ENCODE data around the gene MS4A7. TPM values are rescaled to one million over a fixed set of nuclear protein-coding genes. Genes with fewer than 3 reads are reported as not detected.

Gene MS4A7
- total RNA-seq = 7.4 TPM
- 10 to 100 TPM in 1 of 8 donors, 1 to 10 TPM in 7; 3.2 to 13.7 (median 8.1) TPM for polyA plus RNA-seq (ENCODE audit: insufficient read depth in 1 of 8, insufficient read length in 8 of 8, low replicate concordance in 1 of 8)
- long read RNA-seq, donor 1, partial matches to known transcripts = 0 of 1 reads
- long read RNA-seq, donor 1, other reads (novel, unspliced or antisense) = 0 of 1 reads
- long read RNA-seq, donor 2 = 0 reads
- long read RNA-seq, donor 3, partial matches to known transcripts = 0 of 1 reads
- long read RNA-seq, donor 3, other reads (novel, unspliced or antisense) = 0 of 1 reads
- long read RNA-seq, donor 4, partial matches to known transcripts = 0 of 3 reads
- long read RNA-seq, donor 4, other reads (novel, unspliced or antisense) = 0 of 3 reads
- long read RNA-seq, donor 5, partial matches to known transcripts = 0 of 2 reads
- long read RNA-seq, donor 5, other reads (novel, unspliced or antisense) = 0 of 2 reads
- long read RNA-seq, donor 6, partial matches to known transcripts = 0 of 5 reads
- long read RNA-seq, donor 6, other reads (novel, unspliced or antisense) = 0 of 5 reads
- long read RNA-seq, donor 7, partial matches to known transcripts = 0 of 2 reads
- long read RNA-seq, donor 7, other reads (novel, unspliced or antisense) = 0 of 2 reads
- long read RNA-seq, donor 8, partial matches to known transcripts = 0 of 1 reads
- long read RNA-seq, donor 8, other reads (novel, unspliced or antisense) = 0 of 1 reads
- long read RNA-seq, donor 9, partial matches to known transcripts = 0 of 2 reads
- long read RNA-seq, donor 9, other reads (novel, unspliced or antisense) = 0 of 2 reads
- long read RNA-seq, donor 10, partial matches to known transcripts = 0 of 2 reads
- long read RNA-seq, donor 10, other reads (novel, unspliced or antisense) = 0 of 2 reads
- long read RNA-seq, donor 11, partial matches to known transcripts = 0 of 1 reads
- long read RNA-seq, donor 11, other reads (novel, unspliced or antisense) = 0 of 1 reads

GRCh38 chr11:60378354-60378753, at the start of gene MS4A7:
Gene MS4A7, plus strand, starts transcription at chr11:60378532. Its CDS starts 4,610 bp downstream, at chr11:60383142.
- peak within 1 kb of the TSS; percentile 7 for H3K4me3 ChIP-seq (ENCODE audit: low read length)
- H3K36me3 ChIP-seq (ENCODE audit: control insufficient read depth, insufficient read depth, low read length) = no peaks in the 10 kb centered on the region
- H3K27ac ChIP-seq (ENCODE audit: low read length) = peak within 1 kb of the TSS; percentile 25
- WGBS (ENCODE audit: insufficient coverage) = 33% methylated on average over 3 of the region's 3 CpGs
- H3K9me3 ChIP-seq (replicated peaks; ENCODE audit: control insufficient read depth, low read depth, low read length) = no peaks in the 10 kb centered on the region
- peak; percentile 76 for DNase-seq
- no peaks in the 10 kb centered on the region for H3K4me1 ChIP-seq (ENCODE audit: control insufficient read depth, insufficient read depth, low read length)
- no peaks in the 10 kb centered on the region for H3K27me3 ChIP-seq (ENCODE audit: control insufficient read depth, insufficient read depth, low read length)

GRCh38 chr11:60332846-60333245, 45.5 kb upstream of the MS4A7 start:
- Histone ChIP-seq H3K36me3 (ENCODE audit: control insufficient read depth, insufficient read depth, low read length) (no peaks in the 10 kb centered on the region), H3K27me3 (ENCODE audit: control insufficient read depth, insufficient read depth, low read length) (no peaks in the 10 kb centered on the region), H3K9me3 (replicated peaks; ENCODE audit: control insufficient read depth, low read depth, low read length) (no peaks in the 10 kb centered on the region), H3K4me1 (ENCODE audit: control insufficient read depth, insufficient read depth, low read length) (no peaks in the 10 kb centered on the region), H3K27ac (ENCODE audit: low read length) (no peak overlapping the region), H3K4me3 (ENCODE audit: low read length) (no peak overlapping the region)
- no CpG with 5 or more reads among the region's 3 CpGs for WGBS (ENCODE audit: insufficient coverage)
- peak; percentile 59 for DNase-seq

- DNase-seq = peak; percentile 59
- no peaks in the 10 kb centered on the region for H3K36me3 ChIP-seq (ENCODE audit: control insufficient read depth, insufficient read depth, low read length)
- no peak overlapping the region for H3K27ac ChIP-seq (ENCODE audit: low read length)
- WGBS (ENCODE audit: insufficient coverage) = 22% methylated on average over 1 of the region's 2 CpGs
- no peaks in the 10 kb centered on the region for H3K27me3 ChIP-seq (ENCODE audit: control insufficient read depth, insufficient read depth, low read length)
- no peaks in the 10 kb centered on the region for H3K4me1 ChIP-seq (ENCODE audit: control insufficient read depth, insufficient read depth, low read length)
- H3K4me3 ChIP-seq (ENCODE audit: low read length) = no peak overlapping the region
- no peaks in the 10 kb centered on the region for H3K9me3 ChIP-seq (replicated peaks; ENCODE audit: control insufficient read depth, low read depth, low read length)
Observed at GRCh38 chr11:60334005-60334620, 44.2 kb upstream of the MS4A7 start.

- H3K4me1 ChIP-seq (ENCODE audit: control insufficient read depth, insufficient read depth, low read length) = no peaks in the 10 kb centered on the region
- no peaks in the 10 kb centered on the region for H3K27me3 ChIP-seq (ENCODE audit: control insufficient read depth, insufficient read depth, low read length)
- no peaks in the 10 kb centered on the region for H3K36me3 ChIP-seq (ENCODE audit: control insufficient read depth, insufficient read depth, low read length)
- no peak overlapping the region for H3K27ac ChIP-seq (ENCODE audit: low read length)
- peak; percentile 13 for DNase-seq
- WGBS (ENCODE audit: insufficient coverage) = no CpG with 5 or more reads among the region's 7 CpGs
- no peak overlapping the region for H3K4me3 ChIP-seq (ENCODE audit: low read length)
- no peaks in the 10 kb centered on the region for H3K9me3 ChIP-seq (replicated peaks; ENCODE audit: control insufficient read depth, low read depth, low read length)
Observed at GRCh38 chr11:60336767-60337391, 41.5 kb upstream of the MS4A7 start.

GRCh38 chr11:60338053-60338452, 40.3 kb upstream of the MS4A7 start:
- no peak overlapping the region for H3K4me3 ChIP-seq (ENCODE audit: low read length)
- DNase-seq = no peak

GRCh38 chr11:60339356-60339755, 39.0 kb upstream of the MS4A7 start:
- Histone ChIP-seq H3K4me1 (ENCODE audit: control insufficient read depth, insufficient read depth, low read length) (no peaks in the 10 kb centered on the region), H3K9me3 (replicated peaks; ENCODE audit: control insufficient read depth, low read depth, low read length) (no peaks in the 10 kb centered on the region), H3K36me3 (ENCODE audit: control insufficient read depth, insufficient read depth, low read length) (no peaks in the 10 kb centered on the region), H3K27me3 (ENCODE audit: control insufficient read depth, insufficient read depth, low read length) (no peaks in the 10 kb centered on the region), H3K4me3 (ENCODE audit: low read length) (no peak overlapping the region), H3K27ac (ENCODE audit: low read length) (no peak overlapping the region)
- no CpG with 5 or more reads among the region's 3 CpGs for WGBS (ENCODE audit: insufficient coverage)
- no peak for DNase-seq

More at GRCh38 chr11:60338053-60338452, 40.3 kb upstream of the MS4A7 start:
- no peaks in the 10 kb centered on the region for H3K27me3 ChIP-seq (ENCODE audit: control insufficient read depth, insufficient read depth, low read length)
- no peaks in the 10 kb centered on the region for H3K9me3 ChIP-seq (replicated peaks; ENCODE audit: control insufficient read depth, low read depth, low read length)
- no peak overlapping the region for H3K27ac ChIP-seq (ENCODE audit: low read length)
- no peaks in the 10 kb centered on the region for H3K36me3 ChIP-seq (ENCODE audit: control insufficient read depth, insufficient read depth, low read length)
- 78% methylated on average over 1 of the region's 2 CpGs for WGBS (ENCODE audit: insufficient coverage)
- no peaks in the 10 kb centered on the region for H3K4me1 ChIP-seq (ENCODE audit: control insufficient read depth, insufficient read depth, low read length)

- H3K27me3 ChIP-seq (ENCODE audit: control insufficient read depth, insufficient read depth, low read length) = no peaks in the 10 kb centered on the region
Observed at GRCh38 chr11:60343094-60343704, 35.1 kb upstream of the MS4A7 start.

GRCh38 chr11:60344146-60344545, 34.2 kb upstream of the MS4A7 start:
- H3K9me3 ChIP-seq (replicated peaks; ENCODE audit: control insufficient read depth, low read depth, low read length) = no peaks in the 10 kb centered on the region
- H3K4me3 ChIP-seq (ENCODE audit: low read length) = no peak overlapping the region
- no peaks in the 10 kb centered on the region for H3K4me1 ChIP-seq (ENCODE audit: control insufficient read depth, insufficient read depth, low read length)
- H3K36me3 ChIP-seq (ENCODE audit: control insufficient read depth, insufficient read depth, low read length) = no peaks in the 10 kb centered on the region
- no peak for DNase-seq
- no CpG with 5 or more reads among the region's 2 CpGs for WGBS (ENCODE audit: insufficient coverage)
- H3K27me3 ChIP-seq (ENCODE audit: control insufficient read depth, insufficient read depth, low read length) = no peaks in the 10 kb centered on the region
- no peak overlapping the region for H3K27ac ChIP-seq (ENCODE audit: low read length)

More at GRCh38 chr11:60343094-60343704, 35.1 kb upstream of the MS4A7 start:
- Histone ChIP-seq H3K4me1 (ENCODE audit: control insufficient read depth, insufficient read depth, low read length) (no peaks in the 10 kb centered on the region), H3K9me3 (replicated peaks; ENCODE audit: control insufficient read depth, low read depth, low read length) (no peaks in the 10 kb centered on the region), H3K36me3 (ENCODE audit: control insufficient read depth, insufficient read depth, low read length) (no peaks in the 10 kb centered on the region), H3K27ac (ENCODE audit: low read length) (no peak overlapping the region), H3K4me3 (ENCODE audit: low read length) (no peak overlapping the region)
- DNase-seq = no peak
- no CpG with 5 or more reads among the region's 10 CpGs for WGBS (ENCODE audit: insufficient coverage)

- peak; percentile 19 for DNase-seq
- no peaks in the 10 kb centered on the region for H3K4me1 ChIP-seq (ENCODE audit: control insufficient read depth, insufficient read depth, low read length)
- no peaks in the 10 kb centered on the region for H3K27me3 ChIP-seq (ENCODE audit: control insufficient read depth, insufficient read depth, low read length)
- H3K9me3 ChIP-seq (replicated peaks; ENCODE audit: control insufficient read depth, low read depth, low read length) = no peaks in the 10 kb centered on the region
- no peak overlapping the region for H3K27ac ChIP-seq (ENCODE audit: low read length)
- H3K36me3 ChIP-seq (ENCODE audit: control insufficient read depth, insufficient read depth, low read length) = no peaks in the 10 kb centered on the region
- H3K4me3 ChIP-seq (ENCODE audit: low read length) = no peak overlapping the region
Observed at GRCh38 chr11:60345489-60345888, 32.8 kb upstream of the MS4A7 start.

Data from muscle of leg (tissue), 16 donors.